LoVo (cell line): ENCODE data around the gene VIPR2.

Experiments
- DNase-seq: peaks from one replicate; pipeline ENCODE4 v3.0.0-alpha.2; 2016; ENCODE audit warnings: low spot score

The VIPR2 gene

GRCh38 chr7:159119851-159120539 is 24.7 kb downstream of the VIPR2 start:
- DNase-seq: no peak

DNA sequence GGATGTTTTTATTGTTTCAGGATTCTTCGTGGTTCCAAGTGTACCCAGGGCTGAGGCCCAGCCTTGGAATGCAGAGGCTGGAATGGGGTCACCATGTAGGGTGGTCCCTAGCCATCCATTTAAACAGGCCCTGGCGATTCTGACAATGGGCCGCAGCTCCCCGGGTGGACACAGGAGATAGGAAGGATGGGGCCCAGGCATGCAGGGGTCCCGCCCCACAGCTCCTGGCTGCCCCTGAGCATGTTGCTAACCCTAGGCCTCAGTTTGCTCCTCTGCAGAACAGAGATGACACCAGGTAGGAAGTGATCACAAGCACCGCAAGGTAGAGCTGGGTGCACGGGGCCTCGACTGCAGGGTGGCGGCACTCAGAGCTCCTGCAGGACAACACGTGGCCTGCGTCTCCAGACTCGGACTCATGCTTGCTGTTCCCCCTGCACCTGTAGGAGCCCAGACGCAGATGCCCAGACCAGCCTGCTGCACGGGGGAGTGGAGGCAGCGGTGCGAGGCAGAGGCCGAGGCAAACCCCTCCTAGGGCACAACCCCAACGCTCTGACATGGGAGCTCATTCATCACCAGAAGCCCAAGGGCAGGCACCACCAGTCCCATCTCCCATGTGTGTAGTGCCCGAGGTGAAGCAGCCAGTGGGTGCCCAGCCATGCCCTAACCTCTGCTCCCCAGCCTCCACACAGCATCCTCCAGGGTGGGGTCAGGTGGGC is 25.5 kb downstream of the VIPR2 start:
- DNase-seq: no peak

DNA sequence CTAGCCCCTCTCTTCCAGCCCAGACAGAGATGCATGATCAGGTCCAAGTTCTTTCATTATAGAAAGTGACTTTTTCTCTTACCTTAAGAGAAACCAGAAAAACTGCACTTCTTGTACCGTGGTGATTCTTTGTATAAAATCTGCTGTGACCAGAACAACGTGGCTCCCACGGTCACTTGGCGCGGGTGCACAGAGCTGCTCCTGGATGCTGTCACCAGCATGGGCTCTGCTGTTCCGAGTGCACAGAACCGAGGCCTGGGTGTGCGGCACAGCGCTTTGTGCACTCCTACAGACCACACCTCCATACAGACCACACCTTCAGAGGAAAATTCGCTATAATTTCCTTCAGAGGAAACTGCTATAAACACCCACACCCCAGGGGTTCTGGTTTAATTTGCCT is 26.0 kb downstream of the VIPR2 start:
- no peak for DNase-seq

- no peak for DNase-seq
These were observed 26.5 kb downstream of the VIPR2 start for GRCh38 chr7:159118197-159118595.

GRCh38 chr7:159117366-159118196 is 27.1 kb downstream of the VIPR2 start:
- no peak for DNase-seq

GRCh38 chr7:159116581-159117339 is 27.9 kb downstream of the VIPR2 start:
- DNase-seq: no peak

DNA sequence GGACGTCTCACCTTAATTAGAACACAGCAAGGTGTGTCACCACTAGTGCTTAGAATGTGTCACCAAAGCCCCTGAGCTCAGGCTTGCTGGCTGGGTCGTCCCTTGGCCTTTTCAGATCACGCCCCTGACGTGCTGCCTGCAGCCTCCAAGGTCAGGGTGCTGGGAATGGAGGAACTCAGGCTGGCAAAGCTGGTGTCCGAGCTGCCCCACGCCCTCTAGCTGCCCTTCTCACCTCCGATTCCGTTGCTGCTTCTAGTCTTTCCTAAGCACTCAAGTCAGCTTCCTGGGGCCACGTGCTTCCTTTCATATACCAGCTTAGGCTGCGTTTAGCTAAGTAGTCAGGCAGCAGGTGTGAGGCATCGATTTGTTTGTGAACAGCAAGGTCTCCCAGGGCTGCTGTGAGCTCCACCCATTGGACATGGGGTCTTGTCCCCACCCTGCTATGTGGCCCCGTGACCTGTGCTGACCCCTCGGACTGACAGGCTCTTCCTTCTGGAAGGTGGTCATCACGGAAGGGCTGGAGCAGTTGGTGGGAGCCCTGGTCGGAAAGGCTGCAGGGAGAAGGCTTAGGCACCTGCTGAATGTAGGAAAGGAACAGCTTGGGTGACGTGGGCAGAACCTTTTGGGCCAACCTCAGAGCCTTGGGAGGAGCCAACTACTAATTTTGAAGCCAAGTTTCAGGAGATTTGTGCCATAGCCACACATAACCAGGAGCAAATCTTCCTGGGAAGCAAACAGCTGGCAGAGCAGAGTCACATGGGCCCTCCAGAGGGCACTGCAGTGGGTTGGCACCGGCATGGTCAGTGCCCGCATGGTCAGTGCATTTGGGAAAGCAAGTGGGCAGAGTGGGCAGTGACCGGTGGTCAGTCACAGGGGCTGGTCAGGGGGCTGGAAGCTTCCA is 28.8 kb downstream of the VIPR2 start:
- DNase-seq: no peak

DNA sequence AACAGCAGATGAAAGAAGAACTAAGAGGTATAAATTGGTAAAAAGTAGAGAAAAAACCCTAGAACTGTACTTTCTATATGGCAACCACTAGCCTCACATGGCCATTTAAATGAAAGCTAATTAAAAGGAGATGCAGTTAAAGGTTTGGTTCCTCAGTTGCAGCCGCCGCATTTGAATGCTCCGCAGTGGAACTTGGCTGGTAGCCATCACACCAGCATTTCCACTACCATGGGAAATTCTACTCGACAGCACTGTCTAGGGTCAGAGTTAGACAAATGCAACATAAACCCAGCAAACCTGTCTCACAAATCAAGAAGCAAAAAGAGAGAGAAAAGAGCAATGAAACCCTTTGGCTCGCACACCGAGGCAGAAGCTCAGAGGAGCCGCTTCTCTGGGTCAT is 29.7 kb downstream of the VIPR2 start:
- DNase-seq: no peak

GRCh38 chr7:159114096-159114495 is 30.6 kb downstream of the VIPR2 start:
- DNase-seq: no peak

DNA sequence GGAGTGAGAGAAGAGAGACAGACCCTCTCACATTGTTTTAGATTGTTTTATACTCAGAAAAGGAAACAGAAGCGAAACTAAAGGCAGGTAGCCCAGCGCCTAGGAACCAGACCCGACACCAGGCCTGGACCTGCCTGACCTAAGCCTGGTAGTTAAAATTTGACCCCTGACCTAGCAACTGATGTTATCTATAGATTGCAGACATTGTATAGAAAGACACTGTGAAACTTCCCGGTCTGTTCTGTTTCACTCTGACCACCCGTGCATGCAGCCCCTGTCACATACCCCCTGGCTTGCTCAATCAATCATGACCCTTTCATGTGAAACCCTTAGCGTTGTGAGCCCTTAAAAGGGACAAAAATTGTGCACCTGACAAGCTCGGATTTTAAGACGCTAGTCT is 31.6 kb downstream of the VIPR2 start:
- DNase-seq: no peak

- no peak for DNase-seq
These were observed 32.3 kb downstream of the VIPR2 start for GRCh38 chr7:159112136-159113011.

GRCh38 chr7:159109653-159110035 is 35.0 kb downstream of the VIPR2 start:
- no peak for DNase-seq

DNA sequence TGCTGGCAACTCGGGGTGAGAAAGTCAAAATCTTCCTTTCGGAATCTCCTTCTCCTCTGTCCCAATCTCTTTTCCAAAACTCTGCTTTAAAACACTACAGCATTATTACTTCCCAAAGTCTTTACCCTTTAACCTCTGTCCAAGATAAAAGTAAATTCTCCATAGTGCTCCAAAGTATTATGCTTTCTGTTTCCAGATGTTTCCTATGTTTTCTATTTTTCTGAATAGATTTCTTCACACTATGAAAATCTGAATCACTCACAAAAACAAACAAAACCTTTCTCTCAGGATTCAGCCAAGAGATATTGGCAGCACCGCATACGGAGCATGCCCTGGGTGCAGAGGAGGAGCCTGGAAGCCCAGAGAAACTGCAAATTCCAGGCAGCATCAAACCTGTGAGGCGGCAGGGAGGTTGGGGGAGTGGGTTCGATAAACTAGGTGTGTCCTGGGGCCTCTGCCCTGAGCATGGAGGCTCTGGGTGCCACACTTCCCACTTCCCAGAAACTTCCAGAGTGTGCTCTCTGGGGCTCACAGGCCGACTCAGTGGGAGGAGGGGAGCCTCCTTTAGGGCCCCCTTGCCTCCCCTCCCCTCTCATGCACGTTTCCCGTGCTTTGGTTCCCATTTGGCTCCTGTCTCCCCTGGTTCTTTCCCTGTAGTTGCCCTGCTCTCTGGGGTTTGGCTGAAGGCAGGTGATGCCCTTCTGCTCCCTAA is 35.6 kb downstream of the VIPR2 start:
- DNase-seq: no peak

DNA sequence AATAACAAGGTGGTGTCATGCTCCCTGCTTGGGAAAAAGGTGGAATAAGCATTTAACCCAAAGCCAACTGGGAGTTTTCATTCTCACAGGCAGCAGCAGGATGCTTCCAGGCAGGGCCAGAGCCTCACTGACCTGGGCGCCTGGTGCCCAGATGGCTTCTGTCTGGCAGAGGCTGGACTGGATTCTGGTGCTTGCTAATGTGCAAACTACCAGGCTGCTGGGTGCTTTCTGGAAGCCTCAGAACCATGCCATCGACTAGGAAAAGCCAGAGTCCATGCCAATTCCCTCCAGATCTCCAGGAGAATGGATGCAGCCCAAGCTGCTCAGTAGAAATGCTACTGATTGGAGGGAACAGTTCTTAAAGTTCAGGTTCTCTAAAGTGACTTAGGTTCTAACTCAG is 36.2 kb downstream of the VIPR2 start:
- DNase-seq: no peak

GRCh38 chr7:159107161-159107892 is 37.3 kb downstream of the VIPR2 start:
- DNase-seq: no peak

GRCh38 chr7:159105832-159106811 is 38.5 kb downstream of the VIPR2 start:
- peak; percentile 42 for DNase-seq

GRCh38 chr7:159105066-159105780 is 39.4 kb downstream of the VIPR2 start:
- no peak for DNase-seq
